NCI-H146 (cell line): ENCODE measurements around the gene RPRD1B.
A peak's percentile ranks its signal among the peaks of the same experiment; 100 is the strongest.
"Not testable (repeated sequence)": the region's sequence is repeated elsewhere in the genome, so short reads cannot be mapped to it uniquely, and the experiment has no call there.

Experiments
- DNase-seq: peaks from one replicate; lab custom pipeline; 2025; lab: John Stamatoyannopoulos, UW

Gene RPRD1B

GRCh38 chr20:38073307-38074071, 39.9 kb downstream of the RPRD1B start:
- DNase-seq = peak; percentile 42

DNA sequence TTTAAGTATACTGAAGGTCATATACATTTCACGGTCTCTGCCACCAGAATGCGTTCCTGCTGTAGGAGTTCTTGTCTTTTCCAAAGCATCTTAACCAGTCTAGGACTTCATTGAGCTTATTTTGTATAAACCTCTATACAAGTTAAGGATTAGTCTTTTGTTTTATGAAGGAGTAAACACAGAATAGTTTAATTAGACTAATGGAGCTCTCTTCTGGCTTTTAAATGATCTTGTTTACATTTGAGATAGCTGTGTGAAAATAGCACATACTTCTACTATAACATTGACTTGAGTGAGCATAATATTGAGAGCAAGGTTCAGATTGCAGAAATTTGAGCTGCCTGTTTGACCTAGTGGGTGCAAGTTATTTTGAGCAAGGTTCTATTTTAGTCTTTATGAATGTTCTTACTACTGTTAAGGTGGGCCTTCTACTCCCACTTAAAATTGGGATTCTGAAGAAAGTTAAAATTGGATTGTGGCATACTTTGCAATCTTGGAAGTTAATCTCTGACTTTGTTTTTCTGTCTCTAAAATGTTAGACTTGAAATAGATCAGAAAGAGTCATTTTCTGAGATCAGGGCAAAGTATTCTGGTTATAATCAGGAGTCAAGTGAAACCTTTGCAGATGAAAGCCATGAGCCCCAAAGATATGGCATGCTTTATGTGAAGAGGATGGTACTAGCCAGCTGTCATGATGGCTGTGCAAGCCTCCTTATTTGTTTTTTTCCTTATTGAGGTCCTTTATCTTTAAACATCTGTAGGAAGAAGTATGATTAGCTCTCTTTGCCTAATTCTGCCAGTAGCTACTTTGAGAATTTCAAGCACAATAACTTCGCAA, 41.8 kb downstream of the RPRD1B start:
- DNase-seq = no peak

DNA sequence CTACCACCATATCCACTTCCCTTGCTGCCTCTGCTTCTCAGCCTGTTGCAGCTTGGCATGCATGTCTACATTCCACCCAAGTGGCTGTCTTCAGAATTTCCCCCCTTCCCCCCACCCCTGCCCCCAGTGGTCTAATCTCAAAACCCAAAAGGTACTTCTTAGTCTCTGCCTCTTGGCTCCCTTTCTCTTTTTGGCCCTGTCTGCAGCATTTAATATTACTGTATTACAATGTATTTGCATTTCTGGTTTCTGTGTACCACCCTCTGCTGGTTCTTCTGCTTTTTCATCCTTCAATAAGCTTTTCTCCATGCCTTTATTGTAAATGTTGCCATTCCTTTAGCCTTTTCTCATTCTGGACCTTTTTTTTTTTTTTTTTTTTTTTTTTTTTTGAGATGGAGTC, 43.0 kb downstream of the RPRD1B start:
- no peak for DNase-seq

GRCh38 chr20:38078084-38078483, 44.5 kb downstream of the RPRD1B start:
- no peak for DNase-seq

GRCh38 chr20:38079353-38079752, 45.8 kb downstream of the RPRD1B start:
- no peak for DNase-seq

DNA sequence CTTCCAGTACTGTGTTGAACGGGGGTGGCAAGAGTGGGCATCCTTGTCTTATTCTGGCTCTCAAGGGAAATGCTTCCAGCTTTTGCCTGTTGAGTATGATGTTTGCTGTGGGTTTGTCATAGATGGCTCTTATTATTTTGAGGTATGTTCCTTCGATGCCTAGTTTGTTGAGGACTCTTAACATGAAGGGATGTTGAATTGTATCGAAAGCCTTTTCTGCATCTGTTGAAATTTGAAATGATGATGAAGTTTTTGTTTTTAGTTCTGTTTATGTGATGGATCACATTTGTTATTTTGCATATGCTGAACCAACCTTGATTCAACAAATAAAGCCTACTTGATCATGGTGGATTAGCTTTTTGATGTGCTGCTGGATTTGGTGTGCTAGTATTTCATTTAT, 48.0 kb downstream of the RPRD1B start:
- no peak for DNase-seq

DNA sequence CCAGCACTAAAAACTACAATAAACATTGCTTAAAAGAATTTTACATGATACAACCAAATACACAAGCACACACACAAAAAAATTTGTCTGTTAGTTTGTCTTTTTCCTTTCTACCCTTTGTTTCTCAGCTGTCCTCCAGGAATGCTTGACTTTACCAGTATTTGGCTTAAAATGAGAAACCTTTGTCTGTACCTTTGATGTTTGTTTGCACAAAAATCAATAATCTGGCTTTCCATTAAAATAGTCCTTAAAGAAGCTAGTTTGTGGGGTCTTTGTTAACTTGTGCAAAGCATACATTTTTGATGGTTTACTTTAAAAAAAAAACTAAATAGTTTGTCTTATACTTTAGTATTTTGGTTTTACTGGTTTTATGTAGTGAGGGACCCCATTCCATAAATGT, 49.3 kb downstream of the RPRD1B start:
- peak; percentile 17 for DNase-seq

GRCh38 chr20:38083338-38084048, 49.9 kb downstream of the RPRD1B start:
- DNase-seq = no peak

GRCh38 chr20:38084425-38084951, 50.9 kb downstream of the RPRD1B start:
- DNase-seq = no peak

DNA sequence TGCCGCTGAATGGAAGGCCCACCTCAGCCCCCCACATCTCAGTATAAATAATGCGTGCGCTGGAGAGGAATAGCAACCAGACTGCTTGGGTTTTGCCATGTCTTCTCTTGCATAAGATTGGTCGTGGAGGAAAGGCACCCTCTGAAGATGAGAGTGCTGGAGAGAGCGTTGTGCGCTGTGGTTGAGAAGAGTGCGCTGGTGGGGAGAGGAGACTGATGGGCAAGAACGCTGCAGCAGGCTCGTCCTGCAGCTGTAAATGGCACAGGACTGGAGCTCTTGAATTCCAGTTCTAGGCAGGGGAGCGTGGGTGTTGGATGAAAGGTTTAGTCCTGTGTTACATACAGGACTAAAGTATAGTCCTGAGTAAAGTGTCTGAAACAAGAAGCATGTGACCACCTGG, 51.5 kb downstream of the RPRD1B start:
- no peak for DNase-seq

- DNase-seq = no peak
Observed at GRCh38 chr20:38089500-38089899, 56.0 kb downstream of the RPRD1B start.

DNA sequence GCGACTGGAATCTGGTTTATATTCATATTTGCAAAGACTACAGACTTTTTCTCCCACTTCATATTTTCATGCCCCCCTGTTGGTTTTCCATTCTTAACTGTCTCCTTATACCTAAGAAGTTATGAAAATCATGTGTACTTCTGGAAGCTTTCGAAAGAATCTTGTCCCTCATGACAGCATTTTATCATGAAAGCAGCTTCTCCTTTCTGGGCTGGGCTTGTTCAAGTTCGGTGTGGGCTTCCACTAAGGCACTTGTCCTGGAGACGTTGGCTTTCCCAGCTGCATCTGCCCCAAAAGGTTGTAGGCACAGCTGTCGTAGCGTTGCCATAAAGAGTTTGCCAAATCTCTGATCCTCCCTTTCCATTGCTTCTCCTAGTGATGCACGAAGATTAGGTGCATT, 56.5 kb downstream of the RPRD1B start:
- DNase-seq = no peak

DNA sequence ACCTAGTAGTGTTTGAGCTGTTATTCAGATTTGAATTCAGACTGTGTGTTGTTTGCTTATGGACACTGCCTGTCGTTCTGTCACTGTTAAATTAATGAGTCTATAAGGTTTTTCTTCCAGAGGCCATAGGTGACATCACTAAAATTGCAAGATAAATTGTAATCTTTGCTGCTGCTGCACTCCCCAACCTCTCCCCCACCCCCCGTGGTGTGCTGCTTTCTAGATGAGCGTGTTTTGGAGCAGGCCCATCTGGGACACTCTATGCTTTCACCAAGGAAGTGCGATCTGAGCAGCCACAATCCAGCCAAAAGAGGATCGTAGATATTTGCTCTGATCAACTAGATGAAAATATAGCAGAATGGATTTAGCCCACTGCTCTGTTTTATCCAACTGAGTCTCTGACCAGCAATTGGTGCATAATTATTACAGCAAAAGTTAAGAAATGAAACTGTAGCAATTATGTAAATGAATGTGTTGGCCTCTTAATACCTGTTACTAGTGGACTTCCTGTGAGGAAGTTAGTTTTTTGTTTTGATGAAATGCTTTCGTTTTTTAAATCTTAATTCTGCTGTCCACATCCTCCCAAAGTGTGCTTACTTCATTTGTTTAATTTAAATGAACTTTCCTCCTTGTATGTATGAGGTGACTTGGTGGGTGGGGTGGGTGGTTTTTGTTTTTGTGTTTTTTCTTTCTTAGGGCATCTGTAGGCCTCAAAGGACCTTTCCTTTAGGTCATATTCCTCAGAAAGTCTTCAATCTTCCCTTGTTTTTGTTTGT, 58.1 kb downstream of the RPRD1B start:
- no peak for DNase-seq

DNA sequence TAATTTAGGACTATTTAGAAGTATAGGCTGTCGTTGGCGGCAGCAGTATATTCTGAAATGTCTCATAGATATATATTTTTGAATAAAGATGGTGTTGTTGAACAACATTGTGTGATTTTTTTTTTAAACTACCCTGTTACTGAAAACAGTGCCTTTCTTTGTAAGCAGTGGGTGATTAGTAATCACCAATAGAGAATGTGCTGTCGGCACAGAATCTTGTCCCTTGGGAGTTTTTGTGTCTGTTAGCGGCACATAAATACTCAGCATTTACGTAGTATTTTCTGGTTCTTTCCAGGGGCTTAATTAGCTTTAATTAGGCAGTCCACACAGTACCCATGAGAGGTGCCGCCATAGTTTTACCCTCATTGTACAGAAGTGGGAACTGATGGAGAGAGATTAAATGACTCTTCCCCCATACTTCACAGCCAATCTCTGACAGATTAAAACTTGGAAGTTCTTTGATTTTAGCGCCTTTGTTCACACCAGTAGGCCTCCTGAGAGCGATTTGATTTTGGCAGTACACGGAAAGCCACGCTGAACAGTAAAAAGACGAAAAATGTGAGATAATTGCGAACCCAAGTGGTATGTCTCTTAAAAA, 58.8 kb downstream of the RPRD1B start:
- no peak for DNase-seq

GRCh38 chr20:38092915-38093314, 59.4 kb downstream of the RPRD1B start:
- no peak for DNase-seq

DNA sequence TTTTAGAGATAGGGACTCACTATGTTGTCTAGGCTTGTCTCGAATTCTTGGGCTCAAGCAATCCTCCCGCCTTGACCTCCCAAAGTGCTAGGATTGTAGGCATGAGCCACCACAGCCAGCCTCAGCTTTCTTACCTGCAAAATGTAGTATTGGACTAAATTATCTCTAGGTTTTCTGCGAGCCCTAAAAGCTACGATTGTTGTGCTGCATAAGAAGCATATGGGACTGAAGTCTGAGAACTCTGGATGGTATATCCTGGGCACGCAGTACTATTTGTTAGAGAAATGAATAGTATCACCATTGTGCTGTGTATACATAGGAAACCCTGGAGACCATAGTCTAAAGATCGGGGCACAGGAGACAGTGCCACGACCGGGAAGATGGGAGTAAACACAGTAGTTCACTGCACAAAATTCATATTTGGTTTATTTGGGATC, 60.1 kb downstream of the RPRD1B start:
- DNase-seq = no peak

GRCh38 chr20:38094373-38094891, 60.9 kb downstream of the RPRD1B start:
- DNase-seq = no peak

- DNase-seq = no peak
Observed at GRCh38 chr20:38095017-38095686, 61.6 kb downstream of the RPRD1B start.

- DNase-seq = no peak
Observed at GRCh38 chr20:38098952-38099351, 65.4 kb downstream of the RPRD1B start.

- not testable (repeated sequence) for DNase-seq
Observed at GRCh38 chr20:38102206-38102605, 68.7 kb downstream of the RPRD1B start.
